ENCODE data around the gene ZMIZ2.

- TF ChIP-seq, protein P1, sequence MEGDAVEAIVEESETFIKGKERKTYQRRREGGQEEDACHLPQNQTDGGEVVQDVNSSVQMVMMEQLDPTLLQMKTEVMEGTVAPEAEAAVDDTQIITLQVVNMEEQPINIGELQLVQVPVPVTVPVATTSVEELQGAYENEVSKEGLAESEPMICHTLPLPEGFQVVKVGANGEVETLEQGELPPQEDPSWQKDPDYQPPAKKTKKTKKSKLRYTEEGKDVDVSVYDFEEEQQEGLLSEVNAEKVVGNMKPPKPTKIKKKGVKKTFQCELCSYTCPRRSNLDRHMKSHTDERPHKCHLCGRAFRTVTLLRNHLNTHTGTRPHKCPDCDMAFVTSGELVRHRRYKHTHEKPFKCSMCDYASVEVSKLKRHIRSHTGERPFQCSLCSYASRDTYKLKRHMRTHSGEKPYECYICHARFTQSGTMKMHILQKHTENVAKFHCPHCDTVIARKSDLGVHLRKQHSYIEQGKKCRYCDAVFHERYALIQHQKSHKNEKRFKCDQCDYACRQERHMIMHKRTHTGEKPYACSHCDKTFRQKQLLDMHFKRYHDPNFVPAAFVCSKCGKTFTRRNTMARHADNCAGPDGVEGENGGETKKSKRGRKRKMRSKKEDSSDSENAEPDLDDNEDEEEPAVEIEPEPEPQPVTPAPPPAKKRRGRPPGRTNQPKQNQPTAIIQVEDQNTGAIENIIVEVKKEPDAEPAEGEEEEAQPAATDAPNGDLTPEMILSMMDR (IDR thresholded peaks at IDR 0.05; ENCODE audit: insufficient read depth, low read depth, low read length) = no peak
- TF ChIP-seq EZH2 (IDR thresholded peaks at IDR 0.05; ENCODE audit: insufficient read depth, low read length) = no peak
Observed at GRCh38 chr7:44764081-44764480, 15.4 kb downstream of the ZMIZ2 start.
